GM19324 (cell line): Measurements from ENCODE around the gene CDC14B.

ENCODE experiments used
- ATAC-seq: cut with Tn5 transposase; IDR thresholded peaks from one replicate; pipeline ENCODE4 v1.9.1; 2021; ENCODE audit warnings: mild to moderate bottlenecking, moderate library complexity; ENCODE audit not compliant: unreplicated experiment, low FRiP score

CDC14B gene

DNA sequence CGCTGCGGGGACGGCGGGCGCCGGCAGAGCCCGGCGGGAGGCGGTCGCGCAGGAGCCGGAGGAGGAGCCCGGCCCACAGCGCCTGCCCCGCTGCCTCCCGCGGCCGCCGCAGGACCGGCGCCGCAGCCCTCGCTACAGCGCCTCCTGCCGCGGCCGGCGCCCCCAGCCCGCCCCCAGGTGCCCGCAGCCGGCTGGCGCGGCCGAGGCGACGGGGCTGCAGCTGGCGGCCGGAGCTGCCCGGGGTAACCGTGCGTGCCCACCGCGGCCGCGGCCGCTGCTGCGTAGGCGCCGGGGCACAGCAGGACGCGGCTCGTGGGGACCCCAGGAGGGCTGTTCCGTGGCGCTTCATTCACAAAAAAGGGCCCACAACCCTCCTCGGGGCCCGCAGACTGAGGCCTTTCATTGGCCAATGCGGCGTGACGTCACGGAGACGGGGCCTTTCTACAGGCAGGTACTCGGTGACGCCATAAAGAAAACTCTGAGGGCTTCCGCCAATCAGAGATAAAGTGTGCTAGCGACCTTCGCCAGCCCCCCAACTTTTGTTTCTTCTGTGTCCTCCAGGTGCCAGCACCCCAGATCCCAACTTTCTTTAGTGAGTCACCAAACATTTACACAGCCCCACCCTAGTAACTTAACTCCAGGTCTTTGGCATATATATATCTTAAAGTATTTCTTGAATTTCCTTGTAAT, at the start of gene CDC14B:
CDC14B (minus strand) TSS at position 353 of the 690 bp plus-strand sequence. CDS start 465 bp downstream, outside the sequence.
- ATAC-seq: peak; percentile 86

DNA sequence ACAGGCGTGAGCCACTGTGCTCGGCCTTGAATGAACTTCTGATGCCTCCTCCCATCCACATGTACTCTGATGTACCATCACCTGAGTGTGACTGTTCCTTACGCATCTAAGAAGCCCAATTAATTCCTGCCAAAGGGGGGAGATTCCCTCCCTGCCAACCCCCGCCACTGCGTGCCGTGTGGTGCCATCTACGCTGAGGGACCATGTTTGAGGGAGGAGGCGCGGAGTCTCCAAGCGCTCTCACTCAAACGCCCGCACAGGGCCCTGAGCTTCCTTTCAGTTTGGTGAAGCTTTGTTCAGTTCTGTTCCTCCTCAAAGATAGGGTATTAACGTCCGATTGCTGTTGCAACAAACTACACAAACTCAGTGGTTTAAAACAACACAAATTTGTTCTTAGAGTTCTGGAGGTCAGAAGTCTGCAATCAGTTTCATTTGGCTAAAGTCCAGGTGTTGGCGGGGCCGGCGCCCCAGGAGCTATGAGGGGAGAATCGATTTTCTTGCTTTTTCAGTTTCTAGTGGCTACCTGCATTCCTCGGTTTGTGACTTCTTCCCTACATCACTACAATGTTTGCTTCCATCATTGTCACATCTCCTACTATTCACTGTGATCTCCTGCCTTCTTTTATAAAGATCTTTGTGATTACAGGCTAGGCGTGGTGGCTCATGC, 49.4 kb upstream of the CDC14B start:
- ATAC-seq: no peak

DNA sequence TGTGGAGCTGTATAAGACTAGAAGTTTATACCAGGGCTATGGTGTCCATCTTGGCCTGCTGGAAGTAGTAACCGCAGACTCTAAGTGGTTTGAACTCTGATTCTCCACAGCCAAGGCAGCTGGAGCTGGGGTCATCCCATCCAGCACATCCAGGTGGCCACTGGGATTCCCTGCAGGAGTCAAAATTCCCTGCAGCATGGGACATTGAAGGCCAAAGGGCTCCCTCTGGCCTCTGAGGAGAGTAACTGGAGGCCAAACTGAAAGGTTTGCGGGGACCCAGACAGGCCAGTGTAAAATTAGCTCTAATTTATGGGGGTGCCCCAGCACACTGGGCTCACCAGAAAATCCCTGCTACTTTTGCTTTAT, 47.7 kb upstream of the CDC14B start:
- no peak for ATAC-seq

DNA sequence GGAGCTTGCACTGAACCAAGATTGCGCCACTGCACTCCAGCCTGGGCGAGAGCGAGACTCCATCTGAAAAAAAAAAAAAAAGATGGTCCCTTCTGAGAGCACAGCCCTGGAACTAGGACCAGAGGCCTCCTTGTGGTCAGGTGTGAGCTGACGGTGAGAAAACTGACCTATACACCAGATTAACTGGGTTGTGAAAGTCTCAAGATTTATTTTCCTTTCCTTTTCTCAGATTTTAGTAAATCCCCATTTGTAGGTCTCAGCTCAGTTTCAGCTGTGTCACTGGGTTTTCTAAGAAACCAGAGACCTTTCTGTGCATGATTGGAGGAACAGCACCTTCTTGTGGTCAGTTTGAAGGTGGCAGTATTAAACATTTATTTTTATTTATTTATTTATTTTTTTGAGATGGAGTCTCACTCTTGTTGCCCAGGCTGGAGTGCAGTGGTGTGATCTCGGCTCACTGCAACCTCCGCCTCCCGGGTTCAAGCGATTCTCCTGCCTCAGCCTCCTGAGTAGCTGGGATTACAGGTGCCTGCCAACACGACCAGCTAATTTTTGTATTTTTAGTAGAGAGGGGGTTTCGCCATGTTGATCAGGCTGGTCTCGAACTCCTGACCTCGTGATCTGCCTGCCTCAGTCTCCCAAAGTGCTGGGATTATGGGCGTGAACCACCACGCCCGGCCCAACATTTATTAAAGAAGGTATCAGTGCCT, 47.2 kb upstream of the CDC14B start:
- ATAC-seq: peak; percentile 53

DNA sequence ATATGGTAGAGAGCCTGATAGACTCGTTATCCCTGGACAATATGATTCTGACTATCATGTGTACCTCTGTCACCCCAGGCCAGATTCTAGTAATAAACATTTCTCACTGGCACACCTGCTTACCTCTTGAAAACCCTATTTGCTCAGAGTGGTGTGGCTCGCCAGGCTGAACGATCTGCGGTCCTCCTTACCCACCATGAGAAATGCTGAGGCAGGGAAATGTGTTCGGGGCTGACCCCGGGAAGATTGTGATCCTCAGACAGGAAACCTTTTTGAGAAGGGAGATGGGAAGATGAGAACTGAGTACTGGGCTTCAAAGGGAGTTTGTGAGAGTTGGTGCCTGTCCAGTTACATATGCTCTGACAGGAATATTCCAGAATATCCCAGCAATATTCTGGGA, 46.1 kb upstream of the CDC14B start:
- ATAC-seq: no peak

DNA sequence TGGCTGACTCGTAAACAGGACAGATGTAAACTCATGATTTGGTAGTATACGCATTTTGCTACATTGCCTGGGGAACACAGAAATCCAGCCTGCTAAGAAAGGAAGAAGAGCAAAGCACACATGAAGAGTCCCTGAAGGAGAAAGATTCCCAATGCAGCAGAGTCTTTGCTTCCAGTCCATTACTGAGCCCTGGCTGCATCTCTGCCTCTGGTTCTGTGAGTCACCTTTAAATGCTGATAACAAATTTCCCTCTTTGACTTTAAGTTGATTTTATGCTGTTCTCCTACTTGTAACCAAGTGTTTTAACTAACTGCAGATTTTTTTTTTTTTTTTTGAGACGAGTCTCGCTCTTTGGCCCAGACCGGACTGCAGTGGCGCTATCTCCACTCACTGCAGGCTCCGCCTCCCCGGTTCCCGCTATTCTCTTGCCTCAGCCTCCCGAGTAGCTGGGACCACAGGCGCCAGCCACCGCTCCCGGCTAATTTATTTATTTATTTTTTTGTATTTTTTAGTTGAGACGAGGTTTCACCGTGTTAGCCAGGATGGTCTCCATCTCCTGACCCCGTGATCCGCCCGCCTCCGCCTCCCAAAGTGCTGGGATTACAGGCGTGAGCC, 44.0 kb upstream of the CDC14B start:
- ATAC-seq: no peak

DNA sequence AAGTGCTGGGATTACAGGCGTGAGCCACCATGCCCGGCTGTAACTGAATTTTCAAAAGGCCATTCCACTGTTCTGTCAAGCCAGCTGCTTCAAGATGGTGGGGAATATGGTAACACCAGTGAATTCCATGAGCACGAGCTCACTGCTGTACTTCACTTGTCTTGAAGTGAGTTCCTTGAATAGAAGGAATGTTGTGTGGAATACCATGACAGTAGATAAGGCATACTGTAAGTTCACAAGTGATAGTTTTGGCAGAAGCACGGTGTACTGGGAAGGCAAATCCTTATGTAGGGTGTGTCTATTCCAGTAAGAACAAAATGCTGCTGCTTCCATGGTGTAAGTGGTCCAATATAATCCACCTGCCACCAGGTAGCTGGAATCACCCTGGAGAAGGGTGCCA, 42.1 kb upstream of the CDC14B start:
- ATAC-seq: no peak

DNA sequence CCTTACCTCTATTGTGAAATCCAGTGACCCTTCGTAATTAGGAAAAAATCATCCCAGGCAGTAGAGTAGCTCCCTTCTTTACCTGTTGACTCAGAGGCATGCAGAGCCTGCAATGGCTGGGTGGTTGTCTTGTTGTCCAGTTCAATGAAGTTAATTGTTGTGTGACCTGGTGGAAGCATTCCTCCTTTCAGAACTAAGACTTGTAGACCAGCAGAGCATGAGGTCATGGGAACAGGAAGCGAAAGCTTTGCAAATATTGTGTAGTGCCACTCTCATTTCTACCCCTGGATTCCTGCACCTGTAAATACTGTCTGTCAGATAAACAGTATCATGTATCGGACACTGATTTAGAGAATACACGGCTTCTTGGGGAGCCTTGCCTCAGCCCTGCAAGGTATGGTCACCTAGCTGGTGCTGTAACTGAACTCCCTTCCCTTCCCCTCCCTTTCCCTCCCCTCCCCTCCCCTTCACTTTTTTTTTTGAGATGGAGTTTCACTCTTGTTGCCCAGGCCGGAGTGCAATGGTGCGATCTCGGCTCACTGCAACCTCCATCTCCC, 41.1 kb upstream of the CDC14B start:
- ATAC-seq: no peak

DNA sequence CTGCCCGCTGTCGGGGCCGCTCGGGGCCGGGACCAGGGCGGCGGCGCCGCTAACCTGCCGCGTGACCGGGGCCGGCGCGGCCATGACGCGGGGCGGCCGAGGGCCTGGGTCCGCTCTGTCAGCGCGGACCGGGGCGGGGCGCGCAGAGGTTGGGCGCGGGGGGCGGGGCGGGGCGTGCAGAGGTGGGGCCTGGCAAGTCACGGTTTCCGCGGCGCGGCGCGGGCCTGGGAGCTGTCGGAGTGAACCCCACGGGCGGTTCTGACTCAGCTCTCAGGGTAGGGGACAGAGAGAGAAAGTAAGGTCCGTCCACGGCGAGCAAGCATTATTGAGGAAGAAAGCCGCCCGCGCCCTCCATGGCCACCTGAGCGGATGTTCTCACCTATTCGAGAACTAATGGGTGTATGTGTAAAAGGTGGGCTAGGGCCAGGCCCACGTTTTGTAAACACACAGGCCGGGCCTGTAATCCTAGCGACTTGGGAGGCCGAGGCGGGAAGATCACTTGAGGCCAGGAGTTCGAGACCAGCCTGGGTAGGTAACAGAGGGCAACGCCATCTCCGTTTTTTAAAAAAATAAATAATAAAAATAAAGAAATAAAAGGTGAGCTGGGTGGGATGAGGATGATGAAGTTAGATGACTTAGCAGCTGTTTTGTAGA, 35.7 kb upstream of the CDC14B start, which contains the start of gene PRXL2C:
PRXL2C (minus strand) TSS at position 120 of the 654 bp plus-strand sequence; CDS start at position 84, 36 bp downstream.
- ATAC-seq: peak; percentile 77

DNA sequence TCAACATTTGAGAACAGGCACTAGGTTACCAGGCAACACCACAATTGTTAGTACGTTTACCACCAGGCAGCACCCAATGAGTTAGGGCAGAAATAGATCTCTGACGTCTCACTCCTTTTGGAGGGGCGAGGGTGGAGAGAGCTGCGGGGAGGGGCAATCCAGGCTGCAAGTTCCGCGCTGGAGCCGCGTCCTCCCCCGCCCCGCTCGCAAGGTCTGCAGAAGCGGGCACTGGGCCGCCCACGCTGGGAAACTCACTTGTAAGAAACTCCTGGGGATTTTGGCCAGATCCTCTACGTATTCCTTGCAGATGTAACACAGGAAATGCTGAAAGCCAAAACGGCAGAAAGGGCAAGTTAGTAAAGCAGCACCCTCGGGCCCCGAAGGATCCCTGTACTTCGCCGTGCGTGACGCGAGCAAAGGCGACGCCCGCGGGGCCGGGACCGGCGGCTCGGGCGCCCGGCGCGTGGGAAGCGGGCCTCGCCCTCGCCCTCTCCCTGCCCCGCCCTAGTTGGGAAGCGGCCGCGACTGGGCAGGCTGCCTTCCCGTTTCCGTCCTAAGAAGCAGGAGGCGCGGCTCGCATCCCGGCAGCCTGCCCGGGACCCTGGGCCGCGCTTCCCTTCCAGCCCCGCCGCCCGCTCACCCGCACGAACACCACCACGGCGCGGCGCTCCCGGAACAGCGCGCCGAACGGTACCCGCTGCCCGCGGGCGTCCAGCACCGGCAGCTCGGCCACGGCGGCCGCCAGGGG, 35.0 kb upstream of the CDC14B start:
- ATAC-seq: peak; percentile 56

DNA sequence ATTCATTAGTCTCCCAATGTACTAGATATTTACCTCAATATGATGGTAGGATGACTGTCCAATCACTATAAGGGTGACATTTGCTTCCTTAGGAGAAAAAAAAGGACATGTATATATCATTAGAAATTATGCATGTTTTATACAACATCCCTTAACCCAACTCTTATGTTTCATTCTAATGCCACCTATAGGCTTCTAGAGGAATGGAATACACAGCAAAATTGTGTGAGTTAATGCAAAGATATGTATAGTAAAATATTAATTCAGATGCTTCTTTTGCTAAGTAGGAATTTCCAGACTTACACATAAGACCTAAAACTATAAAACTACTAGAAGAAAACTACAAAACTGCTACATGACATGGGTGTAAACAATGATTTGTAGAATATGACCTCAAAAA, 32.0 kb upstream of the CDC14B start:
- no peak for ATAC-seq

DNA sequence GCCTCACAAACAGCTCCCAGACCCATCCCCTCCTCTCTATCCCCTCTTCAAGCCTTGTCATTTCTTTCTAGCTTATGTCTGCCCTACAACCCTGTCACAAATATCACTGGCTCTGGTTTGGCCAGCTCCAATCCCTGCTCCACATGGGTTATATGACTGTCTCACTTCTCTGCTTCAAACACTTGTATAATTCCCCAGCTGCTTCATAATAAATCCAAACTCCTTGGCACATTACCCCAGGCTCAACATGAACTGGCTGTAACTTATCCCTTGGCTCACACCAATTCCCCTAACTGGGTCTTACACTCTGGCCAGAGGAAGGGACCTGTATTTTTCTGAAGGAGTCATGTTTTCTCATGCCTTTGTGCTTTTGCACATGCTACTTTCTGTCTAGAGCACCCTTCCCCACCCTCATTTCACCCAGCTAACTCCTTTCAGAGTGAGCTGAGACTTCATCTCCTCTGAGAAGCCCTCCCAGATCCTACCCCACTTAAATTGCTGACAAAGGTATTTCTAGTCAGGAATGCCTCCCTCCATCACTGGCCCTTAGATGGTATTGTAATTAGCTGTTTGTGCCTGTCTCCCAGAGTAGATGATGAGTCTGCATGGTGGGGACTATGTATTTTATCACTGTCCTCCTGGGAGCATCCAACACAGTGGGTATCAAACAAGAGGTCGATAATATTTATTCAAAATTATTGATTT, 30.1 kb upstream of the CDC14B start:
- no peak for ATAC-seq

DNA sequence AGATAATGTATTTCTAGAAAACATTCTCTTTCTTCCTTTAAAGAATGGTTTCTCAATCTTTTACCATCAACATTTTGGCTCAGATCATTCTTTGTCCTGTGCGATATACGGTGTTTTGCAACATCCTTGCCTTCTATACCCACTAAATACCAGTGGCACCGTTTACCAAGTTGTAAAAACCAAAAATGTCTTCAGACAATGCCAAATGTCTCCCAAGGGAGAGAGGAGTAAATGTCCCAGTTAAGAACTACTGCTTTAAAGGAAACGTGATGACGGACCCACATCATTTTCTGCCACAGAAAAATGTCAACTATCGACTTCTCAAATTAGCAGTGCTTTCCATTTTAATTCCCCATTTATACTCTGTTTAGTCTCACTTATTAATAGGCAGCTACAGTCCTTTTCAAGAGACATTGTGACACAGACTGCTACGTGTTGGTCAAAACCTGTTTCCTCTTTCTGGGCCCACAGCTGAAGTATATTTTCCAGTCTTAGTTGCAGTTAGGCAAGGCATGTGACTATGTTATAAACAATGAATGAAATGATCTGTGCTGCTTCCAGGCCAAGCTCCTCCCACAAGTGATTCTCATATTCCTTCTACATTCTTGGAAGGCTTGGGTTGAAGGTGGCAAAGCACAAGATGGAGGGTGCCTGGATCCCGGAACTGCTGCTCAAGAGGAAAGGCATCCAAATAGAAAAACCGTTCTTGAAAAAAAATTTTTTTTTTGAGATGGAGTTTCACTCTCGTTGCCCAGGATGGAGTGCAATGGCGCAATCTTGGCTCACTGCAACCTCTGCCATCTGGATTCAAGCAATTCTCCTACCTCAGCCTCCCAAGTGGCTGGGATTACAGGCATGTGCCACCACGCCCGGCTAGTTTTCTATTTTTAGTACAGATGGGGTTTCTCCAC, 26.7 kb upstream of the CDC14B start:
- no peak for ATAC-seq

DNA sequence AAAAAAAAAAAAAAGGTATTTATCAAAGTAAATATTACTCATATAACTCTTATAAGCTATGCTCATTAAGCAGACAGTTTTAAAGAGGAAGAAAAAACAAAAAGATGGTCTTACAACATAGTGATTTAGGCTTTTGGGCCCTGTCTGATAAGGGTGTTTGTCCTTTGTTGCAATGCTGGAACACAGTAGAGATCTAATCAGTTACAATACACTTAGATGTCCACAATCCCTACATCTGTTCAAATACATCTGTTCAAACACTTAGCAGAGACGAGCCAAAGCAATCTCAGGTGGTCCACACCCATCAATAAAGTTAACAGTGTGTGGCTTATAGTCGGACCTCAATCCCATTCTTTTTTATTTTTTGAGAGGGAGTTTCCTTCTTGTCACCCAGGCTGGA, 24.5 kb upstream of the CDC14B start:
- no peak for ATAC-seq

DNA sequence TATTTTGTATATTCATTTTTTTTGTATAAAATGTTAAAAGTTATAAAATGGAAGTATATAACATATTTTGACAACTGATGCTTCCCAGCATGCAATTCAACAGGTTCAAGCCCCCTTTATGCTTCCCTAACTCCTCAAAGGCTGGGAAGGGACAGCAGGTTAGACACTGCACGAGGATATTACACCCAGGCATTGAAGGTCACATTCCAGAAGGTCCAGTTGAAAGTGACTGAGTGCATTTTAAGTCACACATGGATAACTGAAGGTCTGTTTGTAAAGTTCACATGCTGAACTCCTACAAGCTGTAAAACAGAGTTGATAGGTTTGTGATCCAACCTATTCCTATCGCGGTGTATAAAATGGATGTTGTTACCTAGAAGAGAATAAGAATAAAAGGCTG, 21.9 kb upstream of the CDC14B start:
- no peak for ATAC-seq

DNA sequence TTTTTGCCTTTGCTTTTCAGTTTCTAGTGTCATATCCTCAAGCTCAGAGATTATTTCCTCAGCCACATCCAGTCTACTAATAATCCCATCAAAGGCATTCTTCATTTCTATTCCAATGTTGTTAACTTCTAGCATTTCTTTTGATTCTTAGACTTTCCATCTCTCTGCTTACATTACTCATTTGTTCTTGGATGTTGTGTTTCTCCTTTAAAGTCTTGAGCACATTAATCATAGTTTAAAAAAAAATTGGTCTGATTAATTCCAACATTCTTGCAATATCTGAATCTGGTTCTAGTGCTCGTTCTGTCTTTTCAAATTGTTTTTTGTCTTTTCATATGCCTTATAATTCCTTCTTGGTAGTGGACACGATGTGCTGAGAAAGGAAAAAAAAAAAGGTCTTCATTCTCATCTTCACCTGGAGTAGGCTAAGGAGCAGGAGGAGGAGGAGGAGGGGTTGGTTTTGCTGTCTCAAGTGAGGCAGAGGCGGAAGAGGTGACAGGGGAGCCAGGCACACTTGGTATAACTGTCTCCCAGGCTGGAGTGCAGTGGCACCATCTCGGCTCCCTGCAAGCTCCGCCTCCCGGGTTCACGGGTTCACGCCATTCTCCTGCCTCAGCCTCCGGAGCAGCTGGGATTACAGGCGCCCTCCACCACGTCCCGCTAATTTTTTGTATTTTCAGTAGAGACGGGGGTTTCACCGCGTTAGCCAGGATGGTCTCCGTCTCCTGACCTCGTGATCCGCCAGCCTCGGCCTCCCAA, 19.1 kb upstream of the CDC14B start:
- no peak for ATAC-seq

DNA sequence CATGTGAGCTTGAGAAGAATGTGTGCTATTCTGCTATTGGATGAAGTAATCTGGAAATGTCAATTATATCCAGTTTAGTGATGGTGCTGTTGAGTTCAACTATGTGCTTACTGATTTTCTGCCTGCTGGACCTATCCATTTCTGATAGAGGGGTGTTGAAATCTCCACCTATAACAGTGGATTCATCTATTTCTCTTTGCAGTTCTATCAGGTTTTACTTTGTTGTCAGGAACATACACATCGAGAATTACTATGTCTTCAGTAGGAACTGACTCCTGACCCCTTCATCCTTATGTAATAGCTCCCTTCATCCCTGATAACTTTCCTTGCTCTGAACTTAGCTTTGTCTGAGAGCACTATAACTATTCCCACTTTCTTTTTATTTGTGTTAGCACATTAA, 16.7 kb upstream of the CDC14B start:
- ATAC-seq: no peak
